ENCODE data around the gene FLT4. TPM values are rescaled to one million over a fixed set of nuclear protein-coding genes. Genes with fewer than 3 reads are reported as not detected.

Gene FLT4
- polyA plus RNA-seq, 2 of the 4 experiments (the other 2 are of a cell fraction): 2.0 to 2.6 TPM

DNA sequence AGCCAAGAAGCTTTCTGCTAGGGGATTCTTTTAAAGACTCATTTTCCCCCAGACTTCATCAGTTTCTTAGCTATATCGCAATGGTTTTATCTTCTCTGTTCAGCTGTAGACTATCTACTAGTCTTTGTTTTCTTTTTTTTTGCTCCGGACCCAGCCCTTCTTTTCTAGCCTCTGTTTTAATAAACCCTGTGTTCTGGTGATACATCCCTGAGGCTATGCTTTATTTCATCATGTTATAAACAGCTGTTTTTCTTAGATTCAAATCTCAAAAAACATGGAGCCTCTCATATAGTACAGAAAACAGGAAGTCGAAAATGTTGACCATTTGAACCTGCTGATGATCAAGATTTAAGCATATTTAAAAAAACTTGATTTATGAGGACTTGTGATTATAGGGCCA, 95.9 kb downstream of the FLT4 start:
- ATAC-seq (no peak), DNase-seq (ENCODE audit: low read depth in 1 of 2, low spot score in 1 of 2) (no peak), FAIRE-seq (no peak)
- ChIA-PET POLR2A (no interaction called here), CTCF (no interaction called here)
- Histone ChIP-seq H3K4me3 (no peak overlapping the region), H3K27ac (no peak overlapping the region), H3K9me3 (no peaks in the 10 kb centered on the region), H3K4me2 (no peak overlapping the region), H3K4me1 (peaks cover 37% of the 10 kb centered on the region)
- 95% methylated on average over 3 of the region's 3 CpGs for WGBS (ENCODE audit: missing lambda C conversion rate)
- TF ChIP-seq TP53 (CRISPR knock-in tag; IDR thresholded peaks at IDR 0.05) (no peak), JUNB (IDR thresholded peaks at IDR 0.05) (no peak), RAD21 (conservative IDR thresholded peaks at IDR 0.05 in 1 of 2, IDR thresholded peaks at IDR 0.05 in 1 of 2) (no peak), MAFK (IDR thresholded peaks at IDR 0.05; ENCODE audit: partially characterized antibody) (no peak), POLR2A (IDR thresholded peaks at IDR 0.05; ENCODE audit: low read length) (no peak), POLR2AphosphoS2 (conservative IDR thresholded peaks at IDR 0.05; ENCODE audit: low read length) (no peak), HOXB13 (CRISPR knock-in tag; IDR thresholded peaks at IDR 0.05; ENCODE audit: low read depth) (no peak), JUN (IDR thresholded peaks at IDR 0.05) (no peak), HEYL (CRISPR knock-in tag; IDR thresholded peaks at IDR 0.05) (no peak), GATA3 (IDR thresholded peaks at IDR 0.05; ENCODE audit: borderline replicate concordance) (no peak), FOXS1 (CRISPR knock-in tag; IDR thresholded peaks at IDR 0.05) (no peak)
- TF ChIP-seq, protein P1, sequence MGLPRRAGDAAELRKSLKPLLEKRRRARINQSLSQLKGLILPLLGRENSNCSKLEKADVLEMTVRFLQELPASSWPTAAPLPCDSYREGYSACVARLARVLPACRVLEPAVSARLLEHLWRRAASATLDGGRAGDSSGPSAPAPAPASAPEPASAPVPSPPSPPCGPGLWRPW (IDR thresholded peaks at IDR 0.05): no peak
- TF ChIP-seq, protein P2, sequence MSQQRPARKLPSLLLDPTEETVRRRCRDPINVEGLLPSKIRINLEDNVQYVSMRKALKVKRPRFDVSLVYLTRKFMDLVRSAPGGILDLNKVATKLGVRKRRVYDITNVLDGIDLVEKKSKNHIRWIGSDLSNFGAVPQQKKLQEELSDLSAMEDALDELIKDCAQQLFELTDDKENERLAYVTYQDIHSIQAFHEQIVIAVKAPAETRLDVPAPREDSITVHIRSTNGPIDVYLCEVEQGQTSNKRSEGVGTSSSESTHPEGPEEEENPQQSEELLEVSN (IDR thresholded peaks at IDR 0.05; ENCODE audit: borderline replicate concordance, low read depth): no peak

Other genes starting within 250 kb of the FLT4 start
- gene CNOT6, start 155.2 kb downstream of the FLT4 start, polyA plus RNA-seq (2011; rRNA removed): 28.5 and 31.9 TPM in 2 replicates
- gene CNOT6, start 155.2 kb downstream of the FLT4 start, polyA plus RNA-seq (2017; fragmentation: RNase III; extraction: RNeasy Plus Mini Kit Qiagen cat#74134 plus additional on column Dnase treatment): 16.9 to 18.2 TPM (median 18.1 TPM) in 3 replicates
- not detected in 2 replicates for gene SCGB3A1, start 58.1 kb downstream of the FLT4 start, polyA plus RNA-seq (2011; rRNA removed)
- not detected in 3 replicates for gene SCGB3A1, start 58.1 kb downstream of the FLT4 start, polyA plus RNA-seq (2017; fragmentation: RNase III; extraction: RNeasy Plus Mini Kit Qiagen cat#74134 plus additional on column Dnase treatment)
- gene OR2Y1, start 90.5 kb upstream of the FLT4 start, polyA plus RNA-seq (2011; rRNA removed): not detected in 2 replicates
- gene OR2Y1, start 90.5 kb upstream of the FLT4 start, polyA plus RNA-seq (2017; fragmentation: RNase III; extraction: RNeasy Plus Mini Kit Qiagen cat#74134 plus additional on column Dnase treatment): not detected in 3 replicates
- gene MGAT1, start 153.2 kb upstream of the FLT4 start, polyA plus RNA-seq (2011; rRNA removed): 53.0 and 56.3 TPM in 2 replicates
- gene MGAT1, start 153.2 kb upstream of the FLT4 start, polyA plus RNA-seq (2017; fragmentation: RNase III; extraction: RNeasy Plus Mini Kit Qiagen cat#74134 plus additional on column Dnase treatment): 54.6 to 63.4 TPM (median 61.8 TPM) in 3 replicates
- gene ZFP62, start 211.7 kb upstream of the FLT4 start, polyA plus RNA-seq (2011; rRNA removed): 19.2 and 23.4 TPM in 2 replicates
- gene ZFP62, start 211.7 kb upstream of the FLT4 start, polyA plus RNA-seq (2017; fragmentation: RNase III; extraction: RNeasy Plus Mini Kit Qiagen cat#74134 plus additional on column Dnase treatment): 11.8 to 13.9 TPM (median 13.9 TPM) in 3 replicates
- gene BTNL8, start 249.6 kb upstream of the FLT4 start, polyA plus RNA-seq (2011; rRNA removed): not detected in 2 replicates
- not detected in 3 replicates for gene BTNL8, start 249.6 kb upstream of the FLT4 start, polyA plus RNA-seq (2017; fragmentation: RNase III; extraction: RNeasy Plus Mini Kit Qiagen cat#74134 plus additional on column Dnase treatment)

Measured in A549 (cell line).